HFF-Myc (cell line): ENCODE results near the gene TSSK6.
A peak's percentile ranks its signal among the peaks of the same experiment; 100 is the strongest.
"Not testable (repeated sequence)": the region's sequence is repeated elsewhere in the genome, so short reads cannot be mapped to it uniquely, and the experiment has no call there.

Experiments
- DNase-seq: peaks from one replicate; pipeline ENCODE4 v3.0.0-alpha.2; 2011; ENCODE audit warnings: low read depth; ENCODE audit errors: extremely low read depth
- H3K4me3 ChIP-seq: replicated peaks from 2 replicates; pipeline ENCODE4 v1.5.1; 2011; ENCODE audit warnings: low read depth, mild to moderate bottlenecking, control low read depth, low read length
- TF ChIP-seq, protein P1 (sequence below): IDR thresholded peaks from 2 replicates; pipeline ENCODE4 v1.5.1; 2012; ENCODE audit warnings: mild to moderate bottlenecking, low read depth, low read length, control low read depth; ENCODE audit errors: missing control alignments

The TSSK6 gene

DNA sequence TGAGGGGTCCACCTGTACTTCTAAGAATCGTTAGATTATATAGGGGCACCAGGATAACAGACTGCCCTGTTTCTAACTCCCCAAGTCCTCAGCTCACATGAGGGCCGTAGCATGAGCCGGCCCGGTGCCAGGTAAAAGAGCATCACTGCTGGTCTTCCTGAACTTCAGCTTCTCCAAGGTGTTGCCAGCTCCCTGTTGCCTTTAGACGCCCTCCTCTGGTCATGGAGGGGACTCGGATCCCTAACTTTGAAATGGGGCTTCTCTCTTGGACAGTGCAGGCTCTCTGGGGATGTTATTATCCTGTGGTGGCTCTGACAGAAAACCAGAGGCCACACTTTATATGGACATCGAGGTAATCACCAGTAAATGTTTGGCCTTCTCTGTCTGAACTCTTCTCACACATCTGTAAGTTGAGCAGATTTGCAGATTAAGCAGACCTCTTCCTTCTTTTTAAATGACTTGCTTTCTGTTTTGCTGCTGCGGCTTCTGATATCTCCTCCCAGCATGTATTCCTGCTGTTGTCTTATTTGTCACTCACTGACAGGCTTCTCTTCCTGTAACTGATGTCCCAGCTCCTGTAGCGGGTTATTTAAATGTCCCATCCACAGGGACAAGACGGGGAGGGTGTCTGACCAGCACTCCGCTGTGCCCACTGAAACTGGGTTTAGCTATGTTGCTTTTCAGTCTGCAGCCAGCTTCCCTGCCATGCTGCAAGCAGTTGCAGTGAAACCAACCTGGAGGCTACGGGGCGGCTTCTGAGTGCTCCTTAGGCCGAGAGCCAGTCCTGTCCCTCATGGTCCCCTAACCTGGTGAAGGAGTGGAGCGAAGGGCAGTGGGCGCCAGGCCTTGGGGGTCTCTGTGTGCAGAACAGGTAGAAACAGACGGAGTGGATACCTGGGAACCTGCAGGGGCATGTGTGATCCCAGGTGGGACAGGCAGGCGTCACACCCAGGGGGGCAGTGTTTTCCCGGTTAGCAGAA is 39.2 kb downstream of the TSSK6 start:
- TF ChIP-seq, protein P1, sequence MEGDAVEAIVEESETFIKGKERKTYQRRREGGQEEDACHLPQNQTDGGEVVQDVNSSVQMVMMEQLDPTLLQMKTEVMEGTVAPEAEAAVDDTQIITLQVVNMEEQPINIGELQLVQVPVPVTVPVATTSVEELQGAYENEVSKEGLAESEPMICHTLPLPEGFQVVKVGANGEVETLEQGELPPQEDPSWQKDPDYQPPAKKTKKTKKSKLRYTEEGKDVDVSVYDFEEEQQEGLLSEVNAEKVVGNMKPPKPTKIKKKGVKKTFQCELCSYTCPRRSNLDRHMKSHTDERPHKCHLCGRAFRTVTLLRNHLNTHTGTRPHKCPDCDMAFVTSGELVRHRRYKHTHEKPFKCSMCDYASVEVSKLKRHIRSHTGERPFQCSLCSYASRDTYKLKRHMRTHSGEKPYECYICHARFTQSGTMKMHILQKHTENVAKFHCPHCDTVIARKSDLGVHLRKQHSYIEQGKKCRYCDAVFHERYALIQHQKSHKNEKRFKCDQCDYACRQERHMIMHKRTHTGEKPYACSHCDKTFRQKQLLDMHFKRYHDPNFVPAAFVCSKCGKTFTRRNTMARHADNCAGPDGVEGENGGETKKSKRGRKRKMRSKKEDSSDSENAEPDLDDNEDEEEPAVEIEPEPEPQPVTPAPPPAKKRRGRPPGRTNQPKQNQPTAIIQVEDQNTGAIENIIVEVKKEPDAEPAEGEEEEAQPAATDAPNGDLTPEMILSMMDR, result peak; percentile 49
- no peak overlapping the region for H3K4me3 ChIP-seq
- no peak for DNase-seq

DNA sequence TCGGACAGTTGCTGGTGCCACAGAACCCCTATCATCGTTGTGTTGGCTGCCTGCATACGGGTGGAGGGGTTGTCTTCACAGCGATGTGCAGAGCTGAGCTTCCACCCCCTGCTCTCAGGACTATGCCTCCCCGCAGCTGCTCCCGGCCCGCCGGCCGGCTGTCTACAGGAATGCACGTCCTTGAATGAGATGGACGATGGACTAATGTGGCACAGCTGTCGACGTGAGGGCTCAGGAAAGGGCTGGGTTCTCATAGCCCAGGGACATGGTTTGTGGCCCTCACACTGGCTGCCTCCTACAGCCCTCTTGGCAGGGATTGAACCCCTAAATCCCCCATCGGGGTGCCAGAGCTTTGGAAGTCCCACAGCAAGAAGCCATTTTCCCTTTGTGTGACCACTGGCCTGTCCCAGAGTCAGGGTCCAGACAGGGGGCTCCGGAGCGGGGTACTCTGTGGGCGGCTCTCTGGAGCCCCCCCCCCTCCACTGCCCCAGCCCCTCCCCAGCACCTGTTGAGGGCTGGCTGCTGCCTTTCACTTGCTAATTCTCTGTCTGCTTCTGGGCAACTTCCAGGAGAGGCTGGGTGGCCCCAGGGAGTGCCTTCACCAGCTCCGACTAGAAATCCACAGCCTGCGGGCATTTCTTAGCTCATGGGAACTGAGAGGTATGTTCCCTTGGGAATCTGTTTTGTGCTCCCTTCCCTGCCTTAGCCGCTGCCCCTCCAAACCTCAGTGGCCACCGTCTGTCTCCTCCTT is 40.2 kb downstream of the TSSK6 start:
- DNase-seq, result no peak
- no peak overlapping the region for H3K4me3 ChIP-seq
- TF ChIP-seq, protein P1, result no peak

DNA sequence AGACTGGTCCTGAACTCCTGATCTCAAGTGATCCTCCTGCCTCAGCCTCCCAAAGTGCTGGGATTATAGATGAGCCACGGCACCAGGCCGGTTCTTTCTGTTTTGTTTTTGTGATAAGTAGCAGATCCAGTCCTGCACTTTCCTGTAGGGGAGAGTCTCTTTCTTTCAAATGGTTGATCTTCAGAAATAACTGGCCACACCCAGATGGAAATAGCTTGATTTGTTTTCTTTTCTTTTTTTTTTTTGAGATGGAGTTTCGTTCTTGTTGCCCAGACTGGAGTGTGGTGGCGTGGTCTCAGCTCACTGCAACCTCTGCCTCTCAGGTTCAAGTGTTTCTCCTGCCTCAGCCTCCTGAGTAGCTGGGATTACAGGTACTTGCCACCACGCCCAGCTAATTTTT is 43.2 kb downstream of the TSSK6 start:
- not testable (repeated sequence) for H3K4me3 ChIP-seq, DNase-seq

DNA sequence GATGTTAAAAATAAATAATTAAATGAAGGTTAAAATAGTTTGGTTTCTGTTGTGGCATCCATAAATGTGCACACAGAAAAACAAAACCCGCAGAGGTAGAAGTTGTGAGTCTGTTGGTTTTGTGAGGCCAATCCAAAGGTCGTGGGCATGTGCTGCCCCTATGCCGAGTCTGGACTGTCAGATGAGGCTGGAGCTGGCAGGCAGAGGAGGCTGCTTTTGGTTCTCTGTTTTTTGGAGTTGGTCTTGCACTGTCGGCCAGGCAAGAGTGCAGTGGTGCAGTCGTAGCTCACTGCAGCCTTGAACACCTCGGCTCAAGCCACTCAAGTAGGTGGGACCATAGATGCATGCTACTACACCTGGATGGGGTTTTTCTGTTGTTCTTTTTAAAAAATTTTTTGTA is 43.7 kb downstream of the TSSK6 start:
- H3K4me3 ChIP-seq, result no peak overlapping the region
- no peak for DNase-seq
- TF ChIP-seq, protein P1, result no peak

DNA sequence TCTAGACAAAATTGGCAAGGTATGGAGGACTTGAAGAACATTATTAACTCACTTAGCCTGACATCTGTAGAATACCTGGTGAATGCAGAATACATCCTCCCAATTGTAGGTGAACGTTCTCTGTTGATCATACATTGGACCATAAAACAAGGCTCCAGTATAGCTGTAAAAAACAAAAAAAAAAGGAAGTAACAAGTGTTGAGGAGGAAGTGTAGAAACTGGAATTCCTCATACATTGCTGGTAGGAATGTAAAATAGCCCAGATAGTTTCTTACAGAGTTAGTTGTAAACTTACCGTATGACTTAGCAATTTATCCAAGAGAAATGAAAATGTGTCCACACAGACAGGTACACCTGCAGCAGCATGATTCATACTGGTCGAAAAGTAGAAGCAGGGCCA is 44.8 kb downstream of the TSSK6 start:
- TF ChIP-seq, protein P1, result no peak
- DNase-seq, result no peak
- no peak overlapping the region for H3K4me3 ChIP-seq

DNA sequence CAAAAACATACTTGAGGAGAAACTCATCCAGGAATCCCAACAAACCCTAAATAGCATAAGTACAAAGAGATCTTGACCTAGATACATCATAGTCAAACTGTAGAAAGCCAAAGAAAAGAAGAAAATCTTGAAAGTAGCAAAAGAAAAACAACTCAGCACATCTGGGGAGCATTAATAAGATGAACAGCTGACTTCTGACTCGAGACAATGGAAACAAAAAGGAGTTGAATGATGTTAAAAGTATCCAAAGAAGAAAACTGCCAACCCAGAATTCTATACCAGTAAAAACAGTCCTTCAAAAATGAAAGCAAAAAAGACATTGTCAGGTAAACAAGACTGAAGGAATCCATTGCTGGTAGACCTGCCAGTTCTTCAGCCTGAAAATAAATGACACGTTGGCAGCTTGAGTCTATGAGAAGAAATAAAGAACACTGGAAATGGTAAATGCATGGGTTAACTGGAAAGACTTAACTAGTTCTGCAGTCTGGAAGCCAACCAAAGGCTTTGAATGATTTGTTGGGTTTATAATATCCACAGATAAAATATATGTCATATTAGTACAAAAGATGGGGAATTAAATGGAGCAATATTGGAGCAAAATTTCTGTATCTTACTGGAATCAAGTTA is 46.8 kb downstream of the TSSK6 start:
- H3K4me3 ChIP-seq, result no peak overlapping the region
- no peak for DNase-seq
- TF ChIP-seq, protein P1, result no peak

DNA sequence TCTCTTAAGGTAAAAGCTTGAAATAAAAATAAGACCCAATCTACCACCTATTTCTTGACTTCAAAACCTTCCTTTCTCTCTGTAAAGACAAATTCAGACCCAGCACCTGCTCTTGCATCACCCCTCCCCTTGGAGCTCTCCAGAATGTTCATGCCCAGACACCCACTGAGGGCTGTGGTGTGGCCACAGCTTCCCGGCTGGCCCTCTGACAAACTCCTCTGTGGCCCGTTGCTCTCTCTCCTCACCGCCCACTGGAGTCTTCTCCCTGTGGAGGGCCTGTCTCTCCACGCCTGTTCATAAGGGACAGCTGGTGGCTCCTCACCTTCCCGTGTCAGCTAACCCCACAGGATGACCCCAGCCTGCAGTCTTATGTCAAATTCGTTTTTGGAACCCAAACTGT is 49.1 kb downstream of the TSSK6 start:
- TF ChIP-seq, protein P1, result no peak
- no peak for DNase-seq

More for the DNA sequence above, 49.1 kb downstream of the TSSK6 start:
- no peak overlapping the region for H3K4me3 ChIP-seq
